Hindlimb muscle (tissue), 1 donor: Measurements from ENCODE around the gene C2orf15. TPM values are rescaled to one million over a fixed set of nuclear protein-coding genes. Genes with fewer than 3 reads are reported as not detected.
"Not testable (repeated sequence)": the region's sequence is repeated elsewhere in the genome, so short reads cannot be mapped to it uniquely, and the experiment has no call there.

Experiments used
- DNase-seq: peaks from one replicate; pipeline ENCODE4 v3.0.0-alpha.2; 2013
- polyA plus RNA-seq: library from polyadenylated mRNA; unstranded; fragments of 120-200 nt; gene quantifications from one replicate; pipeline ENCODE4 v1.2.1, GENCODE V29; 2013; ENCODE audit not compliant: insufficient read length

The C2orf15 gene, protein sequence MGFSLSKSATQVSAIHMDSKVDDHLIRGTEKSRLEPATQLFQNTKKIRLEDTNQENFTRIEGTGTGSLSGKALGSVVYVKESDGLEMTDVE
- 0.56 TPM for polyA plus RNA-seq

DNA sequence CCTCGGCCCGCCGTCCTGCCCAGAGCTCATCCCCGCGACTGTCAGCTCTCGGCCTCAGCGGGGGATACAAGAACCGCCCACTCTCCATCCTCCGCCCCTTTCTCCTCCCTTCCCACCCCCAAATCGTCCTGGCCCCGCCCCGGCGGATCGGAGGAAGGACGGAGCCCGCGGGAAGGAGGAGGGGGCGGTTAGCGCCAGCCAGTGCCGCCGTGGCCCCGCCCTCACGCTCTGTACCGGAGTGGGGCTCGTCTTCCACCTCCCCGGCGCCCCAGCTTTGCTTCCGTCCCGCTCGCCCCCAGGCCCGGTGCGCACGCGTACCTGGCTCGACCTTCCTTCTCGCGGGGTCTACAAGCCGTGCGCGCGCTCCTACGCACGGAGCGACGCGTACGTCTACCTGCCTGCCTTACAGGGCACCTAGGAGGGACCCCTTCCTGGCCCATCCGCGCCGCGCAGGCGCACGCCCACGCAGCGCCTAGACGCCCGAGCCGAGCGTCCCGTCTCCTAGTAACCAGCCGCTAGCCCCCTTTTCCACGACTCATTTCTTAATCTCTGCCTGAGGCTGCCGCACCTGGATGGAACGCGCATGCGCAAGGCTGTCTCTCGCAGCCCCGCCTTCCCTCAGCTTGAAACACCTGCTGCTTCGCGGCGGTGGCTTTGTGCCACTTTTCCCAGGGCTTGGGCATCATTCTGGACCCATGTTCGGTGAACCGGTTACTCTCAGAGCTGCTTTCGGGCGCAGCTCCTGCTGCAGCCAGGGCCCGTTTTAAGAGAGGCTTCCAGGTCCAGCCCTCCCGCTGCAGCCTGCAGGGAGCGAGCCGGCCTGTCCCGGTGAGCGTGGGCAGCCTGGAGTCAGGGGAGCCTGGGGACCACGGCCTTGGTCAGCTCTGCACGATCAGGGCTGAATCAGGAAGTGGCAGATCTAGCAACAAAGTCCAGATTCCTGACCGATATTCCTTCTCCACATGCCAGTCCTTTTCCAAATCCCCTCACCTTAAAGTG lies at the start of gene C2orf15:
C2orf15 (plus strand) TSS at position 598 of the 999 bp plus-strand sequence. CDS start 8,852 bp downstream, outside the sequence.
- DNase-seq, result peak; percentile 90

DNA sequence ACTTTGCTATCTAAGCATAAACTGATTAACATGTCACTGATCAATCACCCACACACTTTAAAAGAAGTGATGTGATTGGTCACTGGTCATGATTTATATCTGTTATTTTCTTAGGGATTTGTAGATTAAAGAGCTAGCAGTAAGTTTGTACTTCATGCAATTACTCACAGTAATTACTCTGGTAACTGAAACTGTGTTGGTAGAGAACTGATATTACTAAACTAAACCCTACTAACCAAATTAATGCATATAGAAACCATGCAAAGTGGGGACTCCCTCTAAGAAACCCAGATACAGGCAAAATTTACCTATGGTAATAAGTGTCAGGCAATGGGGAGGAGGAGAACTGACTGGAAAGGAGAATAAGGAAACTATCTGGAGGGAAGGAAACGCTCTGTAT lies 44.8 kb upstream of the C2orf15 start:
- DNase-seq, result no peak

DNA sequence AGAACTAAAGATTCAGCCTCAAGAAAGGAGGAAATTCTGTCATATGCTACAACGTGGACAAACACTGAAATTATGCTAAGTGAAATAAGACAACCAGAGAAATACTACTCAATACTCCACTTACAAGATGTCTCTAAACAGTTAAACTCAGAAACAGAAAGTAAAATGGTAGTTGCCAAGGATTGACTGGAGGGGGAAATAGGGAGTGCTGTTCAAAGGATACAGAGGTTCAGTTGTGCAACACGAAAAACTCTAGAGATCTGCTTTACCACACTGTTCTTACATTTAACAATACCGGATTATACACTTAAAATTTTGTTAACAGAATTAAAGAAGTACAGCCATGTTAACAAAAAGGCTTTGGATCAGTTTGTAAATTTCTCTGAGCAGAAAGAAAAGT lies 39.8 kb upstream of the C2orf15 start:
- DNase-seq, result peak; percentile 13

DNA sequence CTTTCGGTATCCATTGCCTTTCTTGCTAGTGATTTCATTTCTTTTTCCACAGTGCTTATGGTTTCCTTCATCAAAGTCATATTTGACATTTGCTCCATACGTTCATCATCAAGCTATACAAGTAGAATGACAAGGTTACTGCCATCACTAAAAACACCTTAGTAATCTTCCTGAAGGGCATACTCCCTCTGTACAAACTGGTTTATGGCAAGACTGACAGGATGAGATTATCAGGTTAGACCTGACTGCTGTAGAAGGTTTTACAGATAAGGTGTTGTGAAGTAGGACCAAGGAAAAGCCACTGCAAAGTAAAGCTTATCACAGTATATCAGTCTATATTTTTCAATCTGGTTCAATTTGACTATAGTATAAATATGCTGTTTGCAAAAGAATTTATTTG lies 37.5 kb upstream of the C2orf15 start:
- no peak for DNase-seq

DNA sequence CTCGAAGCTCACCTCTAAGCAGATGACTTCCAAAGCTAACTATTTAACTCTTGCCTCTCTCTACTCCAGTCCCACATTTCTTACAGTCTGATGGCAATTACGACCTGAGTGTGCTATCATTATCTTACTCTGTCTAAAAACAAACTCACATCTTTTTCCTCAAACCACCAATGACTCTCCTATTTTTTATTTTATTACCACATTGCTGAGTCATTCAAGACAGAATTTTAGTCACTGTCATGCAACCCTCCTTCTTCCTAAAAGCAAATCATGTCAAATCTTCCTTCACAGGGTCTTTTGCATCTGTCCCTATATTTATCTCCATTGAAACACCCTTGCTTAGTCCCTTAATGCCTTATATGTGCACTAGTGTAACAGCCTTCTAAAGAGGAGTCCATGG lies 34.6 kb upstream of the C2orf15 start:
- no peak for DNase-seq

DNA sequence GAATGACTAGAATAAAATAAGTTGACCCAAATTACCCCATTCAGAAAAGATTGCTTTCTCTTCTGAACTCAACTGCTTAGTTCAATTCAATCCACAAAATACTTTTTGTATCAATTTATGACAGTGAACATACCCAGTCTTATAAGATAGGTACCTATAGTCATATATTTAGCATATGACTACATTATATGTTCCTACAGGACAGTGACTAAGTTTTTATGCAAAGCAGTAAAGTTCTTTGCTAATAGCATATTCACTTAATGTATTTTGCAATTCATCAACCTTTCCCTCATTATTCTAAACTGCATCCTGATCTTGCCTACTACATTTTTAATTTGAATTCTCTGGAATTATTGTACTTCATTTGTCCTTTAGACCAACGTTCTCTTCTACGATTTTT lies 30.3 kb upstream of the C2orf15 start:
- DNase-seq, result no peak

DNA sequence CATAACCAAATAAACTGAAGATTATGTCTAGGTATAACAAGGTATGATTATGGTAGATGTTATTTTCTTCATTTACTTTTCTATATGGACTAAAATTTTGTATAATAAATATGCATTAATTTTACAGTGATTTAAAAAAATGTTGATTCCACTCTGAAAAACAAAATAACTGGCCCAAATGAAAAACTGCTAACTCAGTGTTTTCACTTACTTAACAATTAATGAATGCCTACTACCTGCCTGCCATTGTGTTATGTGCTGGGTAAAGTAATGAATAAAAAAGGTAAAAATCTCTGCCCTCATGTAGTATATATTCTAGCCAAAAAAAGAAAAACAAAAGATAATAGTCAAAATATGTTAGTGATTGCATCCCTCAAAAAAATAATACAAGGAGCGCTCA lies 29.6 kb upstream of the C2orf15 start:
- no peak for DNase-seq

DNA sequence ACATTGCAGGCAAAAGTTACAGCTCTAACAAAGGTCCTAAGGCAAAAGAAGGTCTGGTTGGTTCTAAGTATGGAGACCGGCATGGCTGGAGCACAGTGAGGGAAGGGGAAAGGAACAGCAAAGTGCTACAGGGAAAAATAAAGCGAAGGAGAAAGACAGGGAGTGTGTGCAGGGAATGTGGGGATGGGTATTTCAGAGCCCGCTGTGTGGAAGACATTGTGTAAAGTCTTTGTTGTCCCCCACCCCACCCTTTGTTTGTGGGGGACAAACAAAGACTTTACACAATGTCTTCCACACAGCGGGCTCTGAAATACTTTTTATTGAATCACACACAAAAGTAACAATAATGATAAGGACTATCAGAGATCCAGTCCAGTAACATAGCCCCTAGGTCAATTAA lies 28.9 kb upstream of the C2orf15 start:
- no peak for DNase-seq

DNA sequence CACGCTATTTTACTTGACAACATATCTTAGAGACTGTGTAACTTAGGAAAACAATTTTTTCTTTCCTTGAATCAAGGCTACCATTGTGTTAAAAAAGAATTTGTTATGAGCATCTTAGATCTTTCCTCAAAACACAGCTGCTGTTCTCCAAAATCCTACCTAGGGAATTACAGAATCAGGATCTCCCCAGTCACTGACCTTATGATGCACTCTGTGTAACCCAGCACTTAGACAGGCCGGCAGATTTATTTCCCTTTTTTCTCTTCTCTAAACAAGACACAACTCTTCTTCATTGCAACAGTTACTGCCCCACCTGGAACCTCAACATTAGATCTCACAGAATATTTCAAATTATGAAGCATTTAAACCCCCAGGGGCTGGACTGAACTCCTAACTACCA lies 13.5 kb upstream of the C2orf15 start:
- DNase-seq, result no peak

DNA sequence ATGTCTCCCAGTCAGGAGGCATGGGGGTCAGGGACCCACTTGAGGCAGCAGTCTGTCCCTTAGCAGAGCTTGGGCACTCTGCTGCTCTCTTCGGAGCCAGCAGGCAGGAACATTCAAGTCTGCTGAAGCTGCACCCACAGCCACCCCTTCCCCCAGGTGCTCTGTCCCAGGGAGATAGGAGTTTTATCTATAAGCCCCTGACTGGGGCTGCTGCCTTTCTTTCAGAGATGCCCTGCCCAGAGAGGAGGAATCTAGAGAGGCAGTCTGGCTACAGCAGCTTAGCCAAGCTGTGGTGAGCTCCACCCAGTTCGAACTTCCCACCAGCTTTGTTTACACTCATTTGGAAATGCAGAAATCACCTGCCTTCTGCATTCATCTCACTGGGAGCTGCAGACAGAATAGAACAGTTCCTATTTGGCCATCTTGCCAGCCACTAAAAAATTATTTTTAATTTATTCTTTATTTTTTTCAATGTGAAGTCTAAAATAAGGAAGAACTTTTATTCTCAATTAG lies 6.4 kb upstream of the C2orf15 start:
- DNase-seq, result not testable (repeated sequence)

DNA sequence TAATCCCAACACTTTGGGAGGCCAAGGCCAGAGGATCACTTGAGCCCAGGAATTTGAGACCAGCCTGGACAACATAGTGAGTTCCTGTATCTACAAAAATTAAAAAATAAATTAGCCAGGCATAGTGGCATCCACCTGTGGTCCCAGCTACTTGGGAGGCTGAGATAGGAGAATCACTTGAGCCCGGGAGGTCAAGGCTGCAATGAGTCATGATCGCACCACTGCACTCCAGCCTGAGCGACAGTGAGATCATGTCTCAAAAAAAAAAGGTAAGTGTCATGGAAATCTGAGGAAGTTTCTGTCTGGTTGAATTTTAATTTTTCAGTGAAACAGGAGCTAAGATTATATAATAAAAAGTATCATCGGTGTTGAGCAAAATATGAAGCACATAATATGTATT lies 2.5 kb upstream of the C2orf15 start:
- no peak for DNase-seq

DNA sequence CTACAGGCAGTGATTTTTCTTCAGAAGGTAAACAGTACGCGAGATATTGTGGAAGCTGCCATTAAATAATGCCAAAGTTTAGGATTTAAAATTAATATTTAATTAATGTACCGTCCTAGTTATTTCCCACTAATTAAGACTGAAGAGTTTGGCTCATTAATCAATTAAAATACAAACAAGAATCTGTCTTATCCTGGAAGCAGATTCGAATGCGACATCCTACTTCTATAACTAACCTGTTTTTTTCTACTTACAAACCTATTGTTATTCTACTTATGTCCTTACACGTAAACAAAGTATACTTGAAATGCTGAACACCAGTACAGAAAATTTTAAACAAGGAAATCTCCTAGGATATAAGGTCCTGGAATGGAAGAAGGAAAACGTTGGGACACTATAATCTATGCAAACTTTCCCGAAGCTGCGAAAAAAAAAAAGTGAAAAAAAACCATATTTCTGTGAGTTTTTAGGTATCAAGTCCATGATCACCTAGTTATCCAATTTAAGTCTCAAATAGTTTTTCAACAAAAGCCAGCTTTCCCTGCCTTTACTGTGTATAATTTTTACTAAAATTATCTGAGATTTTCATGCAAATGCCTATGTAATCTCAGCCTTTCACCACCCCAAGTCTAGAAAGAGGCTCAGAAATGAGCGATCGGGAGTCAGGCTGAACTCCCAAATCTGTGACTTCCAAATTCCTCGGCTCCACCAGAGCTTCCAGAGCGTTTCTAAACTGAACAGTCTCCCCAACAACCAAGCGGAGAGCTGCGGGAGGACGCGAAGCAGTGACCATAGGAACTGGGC lies 1.2 kb upstream of the C2orf15 start:
- no peak for DNase-seq

DNA sequence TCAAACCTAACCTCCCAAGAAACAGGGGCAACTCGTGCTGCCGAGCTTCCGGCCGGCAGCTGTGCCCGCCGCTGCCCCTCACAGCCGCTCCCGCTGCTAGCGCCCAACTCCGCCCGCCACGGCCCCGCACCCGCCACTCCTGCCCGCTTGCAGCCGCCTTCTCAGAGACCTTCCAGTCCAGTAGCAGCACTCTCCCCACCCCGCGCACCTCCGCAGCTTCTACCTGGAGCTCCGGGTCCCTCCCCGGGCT lies 722 bp upstream of the C2orf15 start:
- DNase-seq, result peak; percentile 32

DNA sequence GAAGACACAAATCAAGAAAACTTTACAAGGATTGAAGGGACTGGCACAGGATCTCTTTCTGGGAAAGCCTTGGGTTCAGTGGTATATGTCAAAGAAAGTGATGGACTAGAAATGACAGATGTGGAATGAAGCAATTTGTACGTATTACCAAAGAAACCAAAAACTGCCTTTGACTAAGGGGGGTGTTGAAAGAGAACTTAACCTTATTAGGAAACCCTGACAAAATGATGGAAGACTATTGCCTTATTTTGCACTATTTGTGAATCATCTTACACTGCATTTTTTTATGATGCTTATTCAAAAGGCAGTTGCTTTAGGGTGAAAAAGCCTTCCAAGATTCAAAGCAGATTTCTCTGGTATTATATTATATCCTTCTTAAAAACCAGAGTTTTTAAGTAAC lies 9.2 kb downstream of the C2orf15 start:
- DNase-seq, result no peak

DNA sequence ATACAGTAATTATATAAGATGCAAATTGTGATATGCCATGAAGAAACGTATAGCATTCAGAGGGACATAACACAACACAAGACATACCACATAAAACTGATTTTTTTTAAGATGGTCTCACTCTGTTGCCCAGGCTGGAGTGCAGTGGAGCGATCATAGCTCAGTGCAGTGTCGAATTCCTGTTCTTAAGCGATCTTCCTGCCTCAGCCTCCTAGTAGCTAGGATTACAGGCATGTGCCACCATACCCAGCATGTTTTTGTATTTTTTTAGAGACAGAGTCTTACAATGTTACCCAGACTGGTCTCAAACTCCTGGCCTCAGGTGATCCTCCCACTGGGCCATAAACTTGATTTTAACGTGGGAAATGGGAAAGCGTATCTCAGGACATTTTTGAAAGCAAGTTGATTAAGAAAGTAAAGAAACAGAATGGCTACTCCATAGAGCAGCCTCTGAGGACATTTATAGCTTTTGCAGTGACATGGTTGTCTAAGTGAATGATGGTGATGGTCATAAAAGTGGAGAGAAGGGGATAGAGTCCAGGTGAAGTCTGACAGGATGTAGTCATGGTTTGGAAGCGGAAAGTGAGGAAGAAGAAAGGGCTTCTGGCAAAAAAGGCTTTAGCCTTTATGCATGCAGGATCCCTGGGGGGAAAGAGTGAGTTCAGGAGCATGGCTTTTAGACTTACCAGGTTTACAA lies 10.8 kb downstream of the C2orf15 start:
- DNase-seq, result no peak

DNA sequence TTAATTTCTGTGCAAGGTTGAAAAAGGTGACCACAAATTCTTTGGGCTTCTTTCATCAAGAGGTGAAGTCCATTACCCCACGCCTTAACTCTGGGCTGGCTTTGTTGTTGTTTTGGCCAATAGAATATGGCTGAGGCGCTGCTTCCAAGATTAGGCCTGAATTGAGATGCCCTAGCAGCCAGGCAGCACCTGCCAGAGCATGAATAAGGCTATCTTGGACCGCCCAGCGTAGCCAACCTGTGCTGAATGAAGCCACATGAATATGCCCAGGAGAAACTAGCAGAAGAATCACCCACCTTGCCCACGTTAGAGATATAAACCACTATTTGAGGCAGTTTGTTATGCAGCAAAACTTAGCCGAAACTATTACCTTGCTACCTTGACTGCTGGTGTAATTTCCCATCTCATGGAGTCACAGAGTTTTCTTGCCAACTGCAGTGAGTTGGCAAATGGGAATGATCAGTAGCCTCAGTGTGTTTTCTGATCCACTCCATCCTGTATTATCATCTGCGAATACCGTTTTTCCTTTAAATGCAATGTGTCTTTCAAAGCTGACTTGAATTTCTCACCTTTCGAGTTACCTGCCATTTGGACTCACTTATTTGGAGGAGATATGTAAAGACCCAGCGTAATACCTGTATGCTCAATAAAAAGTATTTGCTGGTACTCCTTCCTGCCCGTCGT lies 12.6 kb downstream of the C2orf15 start:
- DNase-seq, result peak; percentile 5

DNA sequence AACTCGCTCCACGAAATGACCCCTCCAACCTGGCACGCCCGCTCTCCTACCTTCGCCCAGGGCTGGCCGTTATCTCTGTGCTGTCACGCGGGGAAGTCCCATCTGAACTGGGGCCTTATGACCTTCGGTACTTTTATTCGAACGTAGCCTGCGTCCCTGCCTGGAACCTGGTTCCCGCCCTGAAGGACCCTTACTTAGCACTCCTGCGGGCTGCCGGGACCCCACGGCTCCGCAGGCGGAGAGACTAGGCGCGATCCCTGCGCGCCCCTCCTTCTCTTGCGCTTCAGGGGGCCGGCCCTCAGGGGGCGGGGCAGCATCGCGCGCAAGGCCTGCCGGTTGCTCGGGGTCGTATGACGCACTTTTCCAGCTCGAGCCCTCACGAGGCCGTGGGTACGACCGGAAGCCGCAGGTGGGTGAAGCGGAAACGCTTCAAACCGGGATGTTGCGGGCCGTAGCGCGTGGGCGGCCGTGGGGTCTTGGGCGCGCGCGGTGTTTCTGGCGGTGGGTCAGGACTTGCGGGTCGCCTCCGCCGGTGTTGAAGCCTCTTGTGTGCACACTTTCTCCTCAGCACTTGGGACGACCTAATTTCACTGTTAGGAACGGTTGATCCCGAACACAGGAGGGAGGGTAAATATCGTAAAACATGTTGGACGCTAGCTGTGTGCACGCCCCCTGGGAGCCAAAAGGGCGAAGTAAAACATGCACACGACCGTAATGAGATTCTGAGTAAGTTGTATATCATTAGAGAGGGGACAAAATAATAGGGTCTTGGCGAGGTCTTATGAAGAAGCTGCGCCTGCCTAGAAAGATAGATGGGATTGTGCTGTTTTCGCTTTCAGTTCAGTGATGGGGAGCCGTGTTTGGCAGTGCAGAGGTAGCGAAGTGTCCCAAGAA lies 13.4 kb downstream of the C2orf15 start, which contains the start of the genes LIPT1 and TSGA10:
LIPT1 (plus strand) TSS at position 325 of the 894 bp plus-strand sequence. CDS start 6,991 bp downstream, outside the sequence.
TSGA10 (minus strand) TSS at position 300 of the 894 bp plus-strand sequence. CDS start 45,503 bp downstream, outside the sequence.
- peak; percentile 95 for DNase-seq

DNA sequence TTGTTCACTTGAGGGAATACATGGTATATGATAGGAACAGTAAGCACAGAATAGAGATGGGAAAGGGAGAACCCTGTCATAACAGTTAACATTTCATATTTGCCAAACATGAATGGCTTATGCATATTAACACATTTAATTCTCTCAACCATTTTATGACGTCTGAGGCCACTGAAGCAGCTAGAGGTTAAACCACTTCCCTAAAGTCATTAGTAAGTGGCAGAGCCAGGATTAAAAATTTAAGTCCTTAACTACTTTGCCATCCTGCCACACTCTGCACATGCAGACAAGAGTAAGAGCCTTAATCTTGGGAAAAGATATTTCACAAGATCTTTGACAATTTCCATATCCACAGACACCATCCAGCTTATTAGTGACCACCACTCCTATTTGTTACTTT lies 15.4 kb downstream of the C2orf15 start:
- DNase-seq, result no peak

DNA sequence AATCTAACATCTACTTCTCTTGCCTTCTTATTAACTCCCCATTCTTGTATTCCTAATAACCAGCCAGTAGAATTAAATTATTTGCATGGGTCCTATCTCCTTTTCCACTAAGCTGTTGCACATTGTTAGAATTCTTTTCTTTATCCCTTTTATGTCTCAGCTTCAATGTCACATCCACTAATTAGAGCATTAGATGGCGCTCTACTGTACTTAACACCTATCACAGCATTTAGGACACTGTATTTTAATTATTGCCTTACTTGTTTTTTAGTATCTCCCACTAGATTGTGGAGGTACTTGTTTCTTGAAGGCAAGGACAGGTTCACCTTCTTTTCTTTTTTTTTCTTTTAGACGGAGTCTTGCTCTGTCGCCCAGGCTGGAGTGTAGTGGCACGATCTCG lies 17.1 kb downstream of the C2orf15 start:
- DNase-seq, result no peak

DNA sequence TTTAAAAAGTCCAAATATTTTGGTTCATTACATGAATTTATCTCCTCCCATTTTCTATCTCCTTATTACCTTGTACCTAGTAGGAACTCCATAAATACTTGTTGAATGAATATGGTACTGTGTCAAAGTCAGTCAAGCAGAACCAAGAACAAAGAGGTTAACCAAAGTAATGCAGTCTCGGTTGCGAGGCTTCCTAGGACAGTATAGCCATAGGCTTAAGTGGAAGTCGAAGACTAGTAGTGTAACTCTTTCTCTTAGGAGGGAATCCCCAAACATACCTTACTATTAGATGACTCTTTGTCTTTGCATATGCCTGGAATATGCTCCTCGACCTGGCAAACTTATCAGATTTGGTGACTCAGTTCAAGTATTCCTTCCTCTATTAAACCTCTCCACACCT lies 18.1 kb downstream of the C2orf15 start:
- DNase-seq, result no peak

DNA sequence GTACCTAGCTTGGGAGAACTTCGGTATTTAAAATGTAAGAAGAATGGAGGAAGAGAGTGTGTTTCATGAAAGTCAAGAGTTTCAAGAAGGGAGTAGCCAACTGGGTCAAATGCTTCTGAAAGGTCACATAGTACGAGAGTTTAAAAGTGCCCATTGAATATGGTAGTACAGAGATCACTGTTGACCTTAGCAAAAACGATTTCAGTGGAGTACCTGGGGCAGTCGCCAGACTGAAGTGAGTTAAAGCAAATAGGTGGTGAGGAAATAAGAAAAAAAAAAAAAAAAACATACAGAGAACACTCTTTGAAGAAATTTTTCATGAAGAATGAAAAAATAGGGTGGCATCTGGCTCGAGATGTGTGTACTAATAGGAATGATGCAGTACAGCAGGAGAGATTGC lies 24.7 kb downstream of the C2orf15 start:
- no peak for DNase-seq
